PFSK-1 (cell line): ENCODE measurements around the gene CUX1.

Experiments
- POLR2AphosphoS5 ChIP-seq: IDR thresholded peaks from 2 replicates; pipeline ENCODE4 v1.6.1; 2012; ENCODE audit warnings: low read depth, mild to moderate bottlenecking, control low read depth, low read length, moderate library complexity
- TAF1 ChIP-seq: IDR thresholded peaks from 2 replicates; pipeline ENCODE4 v1.6.1; 2012; ENCODE audit warnings: low read length, control low read depth, borderline replicate concordance; ENCODE audit not compliant: insufficient read depth
- TF ChIP-seq, protein P1 (sequence below), 2 experiments: IDR thresholded peaks; 2 replicates each; pipeline versions ENCODE4 v1.6.1 to v1.8.0; 2011 to 2012; ENCODE audit warnings: low read depth in 2 of 2, low read length in 2 of 2, control low read depth in 1 of 2, inconsistent platforms in 1 of 2, mild to moderate bottlenecking in 1 of 2, moderate library complexity in 1 of 2; ENCODE audit not compliant: insufficient read depth in 1 of 2

- no peak for TF ChIP-seq POLR2AphosphoS5
- TF ChIP-seq TAF1: no peak
- TF ChIP-seq, protein P1, sequence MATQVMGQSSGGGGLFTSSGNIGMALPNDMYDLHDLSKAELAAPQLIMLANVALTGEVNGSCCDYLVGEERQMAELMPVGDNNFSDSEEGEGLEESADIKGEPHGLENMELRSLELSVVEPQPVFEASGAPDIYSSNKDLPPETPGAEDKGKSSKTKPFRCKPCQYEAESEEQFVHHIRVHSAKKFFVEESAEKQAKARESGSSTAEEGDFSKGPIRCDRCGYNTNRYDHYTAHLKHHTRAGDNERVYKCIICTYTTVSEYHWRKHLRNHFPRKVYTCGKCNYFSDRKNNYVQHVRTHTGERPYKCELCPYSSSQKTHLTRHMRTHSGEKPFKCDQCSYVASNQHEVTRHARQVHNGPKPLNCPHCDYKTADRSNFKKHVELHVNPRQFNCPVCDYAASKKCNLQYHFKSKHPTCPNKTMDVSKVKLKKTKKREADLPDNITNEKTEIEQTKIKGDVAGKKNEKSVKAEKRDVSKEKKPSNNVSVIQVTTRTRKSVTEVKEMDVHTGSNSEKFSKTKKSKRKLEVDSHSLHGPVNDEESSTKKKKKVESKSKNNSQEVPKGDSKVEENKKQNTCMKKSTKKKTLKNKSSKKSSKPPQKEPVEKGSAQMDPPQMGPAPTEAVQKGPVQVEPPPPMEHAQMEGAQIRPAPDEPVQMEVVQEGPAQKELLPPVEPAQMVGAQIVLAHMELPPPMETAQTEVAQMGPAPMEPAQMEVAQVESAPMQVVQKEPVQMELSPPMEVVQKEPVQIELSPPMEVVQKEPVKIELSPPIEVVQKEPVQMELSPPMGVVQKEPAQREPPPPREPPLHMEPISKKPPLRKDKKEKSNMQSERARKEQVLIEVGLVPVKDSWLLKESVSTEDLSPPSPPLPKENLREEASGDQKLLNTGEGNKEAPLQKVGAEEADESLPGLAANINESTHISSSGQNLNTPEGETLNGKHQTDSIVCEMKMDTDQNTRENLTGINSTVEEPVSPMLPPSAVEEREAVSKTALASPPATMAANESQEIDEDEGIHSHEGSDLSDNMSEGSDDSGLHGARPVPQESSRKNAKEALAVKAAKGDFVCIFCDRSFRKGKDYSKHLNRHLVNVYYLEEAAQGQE (IDR thresholded peaks at IDR 0.05; ENCODE audit: insufficient read depth in 1 of 2, low read depth in 2 of 2, low read length in 2 of 2): no peak
These were observed 310.9 kb downstream of the CUX1 start for GRCh38 chr7:102128303-102128702.
